Measurements from ENCODE around the gene HOXA9.

The HOXA9 gene

DNA sequence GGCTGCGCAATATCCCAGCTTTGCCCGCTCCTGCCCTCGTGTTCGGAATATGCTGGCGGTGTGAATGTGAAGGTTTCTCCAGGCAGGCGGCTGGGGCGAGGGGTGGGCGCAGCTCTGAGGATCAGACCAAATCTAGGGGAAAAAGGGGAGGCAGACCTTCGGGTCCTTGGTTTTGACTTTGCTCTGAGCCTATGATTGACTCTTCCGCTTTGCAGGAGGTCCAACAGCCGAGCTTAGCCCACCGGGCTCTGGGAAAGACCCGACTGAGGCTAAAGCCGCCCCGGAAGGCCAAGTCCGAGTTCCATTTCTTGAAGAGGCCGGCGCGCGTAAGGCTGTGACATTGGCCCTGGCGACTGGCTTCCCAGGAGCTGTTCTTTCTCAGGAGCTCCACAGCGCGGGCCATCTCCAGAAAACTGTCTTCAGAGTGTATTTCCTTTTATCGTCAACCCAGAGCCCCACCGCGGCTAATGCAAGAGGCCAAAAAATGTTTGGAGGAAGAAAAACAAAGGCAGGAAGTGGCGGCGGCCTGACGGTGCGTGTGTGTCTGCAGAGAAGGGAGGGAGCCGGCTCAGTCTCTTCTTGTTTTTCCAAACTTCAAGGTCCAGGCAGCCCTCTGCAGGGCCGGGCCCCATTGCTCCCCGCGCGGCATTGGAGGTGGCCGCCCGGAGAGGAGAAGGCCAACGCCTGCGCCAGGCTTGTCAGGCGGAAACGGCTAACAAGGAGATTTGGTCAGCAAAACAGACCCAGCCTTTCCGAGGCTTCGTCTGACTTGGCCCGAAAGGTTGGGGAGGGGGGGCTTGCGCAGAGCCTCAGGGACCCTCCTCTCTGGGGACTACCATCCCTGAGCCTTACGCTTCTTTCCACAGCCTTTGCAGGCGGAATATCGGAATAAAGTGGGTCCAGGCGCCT, 23.3 kb upstream of the HOXA9 start:
- no peak for DNase-seq (ENCODE audit: low read depth in 2 of 2)

GRCh38 chr7:27187475-27188385, 22.4 kb upstream of the HOXA9 start:
- DNase-seq (ENCODE audit: low read depth in 2 of 2) = no peak

DNA sequence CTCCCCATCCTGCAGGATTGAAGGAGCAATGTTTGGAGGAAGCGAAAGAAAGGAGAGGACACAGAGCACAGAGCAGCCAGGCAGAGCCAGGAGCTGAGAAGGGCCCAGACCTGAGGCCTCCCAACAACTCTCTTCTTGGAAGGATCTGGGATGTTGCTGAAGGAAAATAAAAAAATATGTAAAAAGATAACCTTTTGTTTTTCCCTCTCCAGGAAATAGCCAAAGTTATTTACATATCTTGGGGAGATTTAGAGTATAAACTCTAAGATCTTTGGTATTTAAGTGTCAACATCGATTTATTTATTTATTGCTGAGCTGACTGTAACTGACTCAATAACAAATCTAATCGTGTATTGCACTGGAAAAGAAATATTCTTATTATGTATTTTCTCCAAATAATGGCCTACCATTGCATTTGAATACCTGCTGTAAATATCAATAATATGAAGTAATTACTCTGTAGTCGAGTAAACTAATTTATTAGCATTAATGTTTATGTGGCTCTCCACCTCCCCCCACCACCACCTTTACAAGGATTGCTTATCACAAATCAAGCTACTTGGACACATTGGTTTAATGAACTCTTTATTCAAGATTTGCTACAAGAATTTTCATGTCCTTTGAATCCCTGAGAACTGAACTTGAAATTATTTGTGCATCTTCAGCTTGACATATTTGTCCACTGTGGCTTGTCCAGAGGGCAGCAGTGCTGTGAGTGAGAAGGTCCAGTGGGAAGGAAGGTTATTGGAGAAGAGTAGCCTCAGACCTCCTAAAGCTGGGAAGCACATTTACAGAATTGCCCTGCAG, 21.5 kb upstream of the HOXA9 start:
- no peak for DNase-seq (ENCODE audit: low read depth in 2 of 2)

DNA sequence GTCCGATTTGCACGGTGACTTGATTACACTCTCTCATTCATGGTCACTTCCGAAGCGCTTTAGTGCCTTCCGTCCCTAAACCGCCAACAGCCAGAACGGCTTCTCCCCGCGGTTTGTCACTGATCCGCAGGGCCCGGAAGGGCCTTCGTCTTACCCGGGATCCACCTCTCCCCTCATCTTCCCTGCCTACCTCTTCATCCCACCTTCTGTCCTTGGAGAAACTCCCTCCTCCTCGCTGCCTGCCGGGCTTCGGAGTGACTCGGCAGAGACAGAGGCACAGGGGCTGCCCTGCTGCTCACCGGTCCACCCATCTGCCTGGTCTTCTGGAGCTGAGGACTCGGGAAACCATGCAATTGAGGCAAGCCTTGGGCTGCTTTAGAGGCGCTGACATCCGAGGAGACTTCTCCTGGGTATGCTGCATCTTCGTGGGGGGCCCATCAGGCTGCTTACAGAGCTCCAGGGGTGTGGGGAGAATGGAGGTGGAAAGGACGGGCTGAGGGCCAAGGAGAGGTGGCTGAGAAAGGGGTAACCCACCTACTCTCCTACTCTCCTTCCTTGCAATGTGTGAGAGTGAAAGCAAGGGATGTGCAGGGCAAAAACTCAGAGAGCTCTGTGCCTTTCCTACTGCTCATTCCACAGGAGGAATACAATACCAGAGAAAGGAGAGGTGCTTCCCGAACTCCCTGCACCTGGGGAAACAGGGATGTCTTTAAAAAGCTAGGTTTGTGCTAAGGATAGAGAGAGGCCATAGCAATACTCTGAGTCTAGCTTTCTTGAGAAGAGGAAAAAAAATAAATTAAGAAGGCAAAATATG, 20.7 kb upstream of the HOXA9 start:
- DNase-seq (ENCODE audit: low read depth in 2 of 2) = no peak

GRCh38 chr7:27185013-27185853, 19.9 kb upstream of the HOXA9 start, which contains the start of gene HOXA11:
HOXA11 (minus strand) TSS chr7:27185232; CDS start chr7:27185144, 88 bp downstream.
- no peak for DNase-seq (ENCODE audit: low read depth in 2 of 2)

DNA sequence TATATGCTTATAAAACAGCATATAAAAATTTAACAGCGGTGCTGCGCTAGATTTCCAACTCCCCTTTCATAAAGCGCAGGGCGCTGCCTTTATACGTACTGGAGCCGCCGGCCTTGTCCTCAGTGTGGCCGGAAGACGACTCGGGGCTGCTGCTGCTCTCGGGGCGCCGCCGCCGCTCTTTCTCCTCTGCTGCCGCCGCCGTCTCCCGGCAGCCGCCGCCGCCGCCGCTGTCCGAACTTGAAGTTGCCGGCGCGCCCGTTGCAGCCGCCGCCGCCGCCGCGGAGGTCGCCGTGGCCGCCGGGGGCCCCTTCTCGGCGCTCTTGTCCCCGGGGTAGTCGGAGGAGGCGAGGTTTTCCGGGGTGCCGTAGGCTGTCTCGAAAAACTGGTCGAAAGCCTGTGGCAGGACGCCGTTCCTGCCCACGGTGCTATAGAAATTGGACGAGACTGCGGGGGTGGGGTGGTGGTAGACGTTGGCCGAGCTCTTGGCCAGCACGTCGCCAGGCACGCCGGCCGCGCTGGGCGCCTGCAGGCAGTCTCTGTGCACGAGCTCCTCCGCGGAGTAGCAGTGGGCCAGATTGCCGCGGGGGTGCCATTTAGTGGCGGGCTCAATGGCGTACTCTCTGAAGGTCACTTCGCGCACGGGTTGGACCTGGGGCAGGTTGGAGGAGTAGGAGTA, 19.1 kb upstream of the HOXA9 start:
- DNase-seq (ENCODE audit: low read depth in 2 of 2) = no peak

DNA sequence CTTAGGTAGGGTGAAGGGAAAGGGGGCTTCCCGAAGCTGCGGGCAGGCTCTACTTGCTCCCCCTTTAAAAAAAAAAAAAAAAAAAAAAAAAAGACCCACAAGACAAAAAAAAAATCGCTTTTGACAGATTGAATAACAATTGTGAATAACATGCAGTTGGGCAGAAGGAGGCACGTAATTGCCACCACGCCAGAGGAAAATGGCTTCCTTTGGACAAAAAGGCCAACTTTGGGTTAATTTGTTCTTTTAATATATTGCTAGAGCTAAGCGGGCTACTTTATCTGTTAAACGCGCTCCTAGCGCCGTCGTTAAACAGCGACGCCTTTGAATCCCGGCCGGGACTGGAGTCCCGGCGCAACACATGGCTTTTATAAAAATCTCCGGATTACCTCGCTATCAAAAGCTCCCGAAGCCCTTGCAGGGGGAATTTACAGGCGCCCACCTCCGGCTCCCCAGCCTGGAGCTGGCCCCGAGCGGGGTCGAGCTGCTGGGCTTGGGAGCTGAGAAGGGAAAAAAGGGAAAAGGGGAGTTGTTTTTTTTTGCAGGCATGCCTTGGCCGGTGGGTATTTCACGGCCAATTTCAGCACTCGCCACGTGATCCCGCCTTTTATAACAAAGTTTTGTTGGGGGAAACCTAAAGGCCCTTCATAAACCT, 18.5 kb upstream of the HOXA9 start:
- DNase-seq (ENCODE audit: low read depth in 2 of 2) = no peak

- DNase-seq (ENCODE audit: low read depth in 2 of 2) = no peak
These were observed 17.7 kb upstream of the HOXA9 start for GRCh38 chr7:27182861-27183681.

GRCh38 chr7:27182285-27182841, 17.0 kb upstream of the HOXA9 start:
- DNase-seq (ENCODE audit: low read depth in 2 of 2) = no peak

DNA sequence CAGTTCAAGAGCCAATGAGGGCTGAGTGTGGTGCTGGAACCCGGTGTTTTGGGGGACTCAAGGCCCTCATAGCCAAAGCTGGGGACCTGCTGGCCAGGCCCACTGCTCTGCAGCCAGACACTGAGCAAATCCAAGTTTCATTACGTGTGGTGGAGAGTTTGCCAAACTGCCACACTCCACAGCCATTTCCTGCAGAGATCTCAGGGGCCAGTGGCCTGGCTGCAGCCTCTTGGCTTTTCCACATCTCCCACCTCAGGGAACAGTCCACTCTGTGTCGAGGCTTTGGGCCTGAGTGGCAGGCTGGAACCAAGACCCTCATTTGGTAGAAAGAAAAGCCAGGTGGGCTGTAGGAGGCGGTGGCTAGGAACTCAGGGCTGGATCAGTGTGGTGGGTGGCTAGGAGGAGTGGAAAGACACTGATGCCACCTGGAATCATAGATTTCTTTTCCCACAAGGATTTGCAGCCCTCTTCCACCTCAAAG, 16.5 kb upstream of the HOXA9 start:
- no peak for DNase-seq (ENCODE audit: low read depth in 2 of 2)

GRCh38 chr7:27180431-27181420, 15.4 kb upstream of the HOXA9 start:
- DNase-seq (ENCODE audit: low read depth in 2 of 2) = no peak

DNA sequence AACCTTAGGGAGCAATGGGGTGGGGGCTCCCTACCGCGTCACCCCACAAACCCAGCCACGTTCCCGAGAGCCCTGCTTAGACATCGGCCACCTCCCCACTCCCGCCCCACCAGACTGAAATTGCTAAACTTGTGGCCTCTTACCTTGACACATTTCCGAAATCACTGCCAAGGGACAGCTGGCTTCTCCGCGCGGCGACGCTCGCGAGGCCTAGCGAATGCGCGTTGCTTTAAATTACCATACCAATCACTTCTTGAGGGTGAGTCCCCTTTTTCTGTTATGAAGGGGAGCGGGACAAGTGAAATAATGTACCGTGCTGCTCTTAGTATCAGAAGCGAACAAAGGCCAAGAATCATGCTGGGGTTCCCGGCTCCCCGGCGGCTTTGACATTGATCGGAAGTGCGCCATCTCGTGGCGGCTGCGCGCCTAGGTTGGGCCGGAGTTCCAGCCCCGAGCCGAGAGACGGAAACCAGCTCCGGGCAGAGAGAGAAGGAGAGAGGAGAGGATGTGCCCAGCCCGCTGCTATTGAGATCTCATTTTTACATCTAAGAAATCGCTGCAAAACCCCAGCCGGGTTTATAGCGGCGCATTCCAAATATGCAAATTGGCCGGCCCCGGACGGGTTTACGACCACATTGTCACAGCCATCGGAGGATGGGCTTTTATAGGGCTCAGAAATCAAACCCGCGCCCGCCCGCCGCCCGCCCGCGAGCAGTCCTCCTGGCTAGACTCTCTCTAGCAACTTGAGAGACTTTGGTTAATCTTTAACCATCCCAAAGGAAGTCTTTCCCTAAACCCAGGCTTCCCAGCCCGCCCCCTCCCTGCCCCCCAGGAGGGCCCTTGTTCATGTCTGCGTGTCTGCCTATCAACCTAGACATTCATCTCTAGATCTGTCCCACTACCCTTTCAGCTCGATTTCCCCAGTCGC, 14.4 kb upstream of the HOXA9 start:
- DNase-seq (ENCODE audit: low read depth in 2 of 2) = peak in 1 of 2 donors; percentile 47

DNA sequence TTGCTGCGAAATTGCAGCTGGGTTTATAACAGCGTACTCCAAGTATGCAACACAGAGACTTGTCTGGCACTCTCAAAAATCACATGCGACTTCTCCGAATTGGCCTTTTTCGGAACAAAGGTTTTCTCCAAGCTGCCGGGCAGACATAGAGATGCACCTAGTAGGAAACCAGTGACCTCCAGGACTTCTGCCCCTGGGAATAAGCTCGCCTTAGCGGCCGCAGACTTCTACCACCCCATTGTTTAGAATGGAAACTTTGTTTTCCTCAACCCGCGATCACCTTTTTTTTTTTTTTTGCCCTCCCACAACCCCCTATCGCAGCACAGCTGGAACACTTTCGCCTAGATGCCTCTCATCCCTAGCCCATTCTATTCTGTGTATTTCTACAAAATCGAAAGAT, 13.7 kb upstream of the HOXA9 start:
- DNase-seq (ENCODE audit: low read depth in 2 of 2) = no peak

GRCh38 chr7:27178366-27178765, 13.0 kb upstream of the HOXA9 start:
- no peak for DNase-seq (ENCODE audit: low read depth in 2 of 2)

DNA sequence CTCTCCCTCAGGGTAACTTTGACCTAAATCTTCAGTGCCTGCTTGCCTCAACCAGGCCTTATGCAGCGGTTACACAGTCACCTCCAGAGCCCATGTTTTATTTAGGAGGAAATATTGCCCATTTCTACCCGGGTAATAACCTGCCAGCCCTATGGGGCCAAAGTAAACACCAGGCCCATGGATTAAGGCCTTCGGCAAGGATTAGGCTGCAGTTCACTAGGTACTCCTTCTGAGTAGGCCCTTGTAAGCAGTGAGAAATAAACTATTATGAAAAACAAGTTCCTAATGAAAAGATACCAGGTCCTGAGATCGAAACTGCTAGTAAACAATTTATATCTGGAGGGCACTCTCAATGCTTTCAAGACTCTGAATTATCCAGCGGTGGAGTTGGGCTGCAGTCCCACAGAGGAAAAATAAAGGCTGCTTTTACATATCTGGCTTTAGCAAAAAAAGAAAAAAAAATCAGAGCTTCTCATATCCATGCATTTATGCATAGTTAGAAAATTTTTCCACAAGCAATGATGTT, 12.5 kb upstream of the HOXA9 start:
- DNase-seq (ENCODE audit: low read depth in 2 of 2) = no peak

All from stimulated activated CD4-positive, alpha-beta T cell treated with anti-CD3 and anti-CD28 coated beads, Interleukin-15, amount 100 ng/mL, for 48 hours (primary cell).